HG02759 (cell line): ENCODE data around the gene KRT27.
"Not testable (repeated sequence)": the region's sequence is repeated elsewhere in the genome, so short reads cannot be mapped to it uniquely, and the experiment has no call there.

Experiments used
- ATAC-seq: cut with Tn5 transposase; IDR thresholded peaks from one replicate; pipeline ENCODE4 v1.9.1; 2021; ENCODE audit warnings: mild to moderate bottlenecking, moderate library complexity; ENCODE audit not compliant: unreplicated experiment

KRT27 gene

GRCh38 chr17:40782450-40782849 lies at the start of gene KRT27:
TSS of gene KRT27 (minus strand) at chr17:40782550. CDS start at chr17:40782493, 57 bp downstream.
- ATAC-seq, result no peak

- ATAC-seq, result no peak
Measured at GRCh38 chr17:40830085-40830776, 47.9 kb upstream of the KRT27 start.

GRCh38 chr17:40828454-40829044 lies 46.2 kb upstream of the KRT27 start:
- ATAC-seq, result no peak

- no peak for ATAC-seq
Measured at GRCh38 chr17:40827746-40828453, 45.5 kb upstream of the KRT27 start.

- ATAC-seq, result no peak
Measured at GRCh38 chr17:40825599-40825998, 43.2 kb upstream of the KRT27 start.

GRCh38 chr17:40824015-40824832 lies 41.9 kb upstream of the KRT27 start:
- no peak for ATAC-seq

- ATAC-seq, result no peak
Measured at GRCh38 chr17:40822132-40822812, 39.9 kb upstream of the KRT27 start, which contains the start of gene KRT10. TSS of gene KRT10 (minus strand) at chr17:40822614. CDS start at chr17:40822585, 29 bp downstream.

- no peak for ATAC-seq
Measured at GRCh38 chr17:40821536-40821935, 39.2 kb upstream of the KRT27 start.

- no peak for ATAC-seq
Measured at GRCh38 chr17:40820228-40820838, 38.0 kb upstream of the KRT27 start.

GRCh38 chr17:40819528-40820125 lies 37.3 kb upstream of the KRT27 start:
- ATAC-seq, result no peak

GRCh38 chr17:40818733-40819527 lies 36.6 kb upstream of the KRT27 start:
- ATAC-seq, result peak; percentile 91

GRCh38 chr17:40818343-40818732 lies 36.0 kb upstream of the KRT27 start:
- no peak for ATAC-seq

GRCh38 chr17:40817103-40817682 lies 34.8 kb upstream of the KRT27 start:
- ATAC-seq, result no peak

- ATAC-seq, result no peak
Measured at GRCh38 chr17:40816569-40816968, 34.2 kb upstream of the KRT27 start.

GRCh38 chr17:40815381-40815780 lies 33.0 kb upstream of the KRT27 start:
- ATAC-seq, result no peak

- ATAC-seq, result not testable (repeated sequence)
Measured at GRCh38 chr17:40814657-40815056, 32.3 kb upstream of the KRT27 start.

- no peak for ATAC-seq
Measured at GRCh38 chr17:40813804-40814203, 31.5 kb upstream of the KRT27 start.

- no peak for ATAC-seq
Measured at GRCh38 chr17:40812639-40813038, 30.3 kb upstream of the KRT27 start.

GRCh38 chr17:40810494-40810893 lies 28.1 kb upstream of the KRT27 start:
- ATAC-seq, result no peak
